ENCODE data around the gene STK32C.

The STK32C gene

GRCh38 chr10:132185601-132186487 is 121.9 kb downstream of the STK32C start:
- Histone ChIP-seq H3K9me3 (ENCODE audit: insufficient read depth, low read depth, low read length) (no peaks in the 10 kb centered on the region), H3K9ac (ENCODE audit: low read depth, low read length) (no peak overlapping the region), H3K27me3 (ENCODE audit: insufficient read depth, low read length) (peaks cover 82% of the 10 kb centered on the region), H3K36me3 (ENCODE audit: insufficient read depth, low read length) (no peaks in the 10 kb centered on the region), H3K4me3 (ENCODE audit: low read length) (peak overlapping the region; percentile 46), H3K27ac (ENCODE audit: low read depth, low read length) (no peak overlapping the region), H3K4me1 (ENCODE audit: insufficient read depth, low read length) (no peaks in the 10 kb centered on the region)
- 5% methylated on average over 99 of the region's 99 CpGs for WGBS

- Histone ChIP-seq H3K27me3 (ENCODE audit: insufficient read depth, low read length) (peaks cover 79% of the 10 kb centered on the region), H3K4me1 (ENCODE audit: insufficient read depth, low read length) (no peaks in the 10 kb centered on the region), H3K9me3 (ENCODE audit: insufficient read depth, low read depth, low read length) (no peaks in the 10 kb centered on the region), H3K36me3 (ENCODE audit: insufficient read depth, low read length) (no peaks in the 10 kb centered on the region), H3K4me3 (ENCODE audit: low read length) (no peak overlapping the region), H3K9ac (ENCODE audit: low read depth, low read length) (no peak overlapping the region), H3K27ac (ENCODE audit: low read depth, low read length) (no peak overlapping the region)
- 36% methylated on average over 35 of the region's 35 CpGs for WGBS
These were observed 122.7 kb downstream of the STK32C start for GRCh38 chr10:132184816-132185593.

- H3K9me3 ChIP-seq (ENCODE audit: insufficient read depth, low read depth, low read length) = no peaks in the 10 kb centered on the region
- no peaks in the 10 kb centered on the region for H3K36me3 ChIP-seq (ENCODE audit: insufficient read depth, low read length)
- peaks cover 61% of the 10 kb centered on the region for H3K27me3 ChIP-seq (ENCODE audit: insufficient read depth, low read length)
- no peak overlapping the region for H3K4me3 ChIP-seq (ENCODE audit: low read length)
- no peak overlapping the region for H3K27ac ChIP-seq (ENCODE audit: low read depth, low read length)
- no peaks in the 10 kb centered on the region for H3K4me1 ChIP-seq (ENCODE audit: insufficient read depth, low read length)
- H3K9ac ChIP-seq (ENCODE audit: low read depth, low read length) = no peak overlapping the region
- WGBS = 89% methylated on average over 8 of the region's 8 CpGs
These were observed 124.7 kb downstream of the STK32C start for GRCh38 chr10:132183046-132183445.

GRCh38 chr10:132182591-132182990 is 125.2 kb downstream of the STK32C start:
- Histone ChIP-seq H3K9ac (ENCODE audit: low read depth, low read length) (no peak overlapping the region), H3K9me3 (ENCODE audit: insufficient read depth, low read depth, low read length) (no peaks in the 10 kb centered on the region), H3K36me3 (ENCODE audit: insufficient read depth, low read length) (no peaks in the 10 kb centered on the region), H3K27ac (ENCODE audit: low read depth, low read length) (no peak overlapping the region), H3K4me3 (ENCODE audit: low read length) (no peak overlapping the region), H3K4me1 (ENCODE audit: insufficient read depth, low read length) (no peaks in the 10 kb centered on the region), H3K27me3 (ENCODE audit: insufficient read depth, low read length) (peaks cover 59% of the 10 kb centered on the region)
- WGBS = 89% methylated on average over 7 of the region's 7 CpGs

GRCh38 chr10:132181691-132182425 is 125.9 kb downstream of the STK32C start:
- Histone ChIP-seq H3K36me3 (ENCODE audit: insufficient read depth, low read length) (no peaks in the 10 kb centered on the region), H3K27me3 (ENCODE audit: insufficient read depth, low read length) (peaks cover 59% of the 10 kb centered on the region), H3K27ac (ENCODE audit: low read depth, low read length) (no peak overlapping the region), H3K4me3 (ENCODE audit: low read length) (no peak overlapping the region), H3K9ac (ENCODE audit: low read depth, low read length) (no peak overlapping the region), H3K9me3 (ENCODE audit: insufficient read depth, low read depth, low read length) (no peaks in the 10 kb centered on the region), H3K4me1 (ENCODE audit: insufficient read depth, low read length) (no peaks in the 10 kb centered on the region)
- WGBS = 75% methylated on average over 23 of the region's 25 CpGs

- Histone ChIP-seq H3K27me3 (ENCODE audit: insufficient read depth, low read length) (peaks cover 60% of the 10 kb centered on the region), H3K9ac (ENCODE audit: low read depth, low read length) (no peak overlapping the region), H3K9me3 (ENCODE audit: insufficient read depth, low read depth, low read length) (no peaks in the 10 kb centered on the region), H3K36me3 (ENCODE audit: insufficient read depth, low read length) (no peaks in the 10 kb centered on the region), H3K4me3 (ENCODE audit: low read length) (no peak overlapping the region), H3K27ac (ENCODE audit: low read depth, low read length) (no peak overlapping the region), H3K4me1 (ENCODE audit: insufficient read depth, low read length) (peaks cover 8% of the 10 kb centered on the region; the same call in 1 of the 2 replicates)
- 60% methylated on average over 14 of the region's 14 CpGs for WGBS
These were observed 127.0 kb downstream of the STK32C start for GRCh38 chr10:132180736-132181135.

GRCh38 chr10:132179551-132180392 is 128.0 kb downstream of the STK32C start:
- Histone ChIP-seq H3K9ac (ENCODE audit: low read depth, low read length) (no peak overlapping the region), H3K27ac (ENCODE audit: low read depth, low read length) (no peak overlapping the region), H3K27me3 (ENCODE audit: insufficient read depth, low read length) (peaks cover 50% of the 10 kb centered on the region), H3K36me3 (ENCODE audit: insufficient read depth, low read length) (no peaks in the 10 kb centered on the region), H3K9me3 (ENCODE audit: insufficient read depth, low read depth, low read length) (no peaks in the 10 kb centered on the region), H3K4me1 (ENCODE audit: insufficient read depth, low read length) (peaks cover 8% of the 10 kb centered on the region; the same call in 1 of the 2 replicates), H3K4me3 (ENCODE audit: low read length) (no peak overlapping the region)
- 90% methylated on average over 16 of the region's 16 CpGs for WGBS

GRCh38 chr10:132178672-132179545 is 128.8 kb downstream of the STK32C start:
- Histone ChIP-seq H3K9me3 (ENCODE audit: insufficient read depth, low read depth, low read length) (no peaks in the 10 kb centered on the region), H3K4me3 (ENCODE audit: low read length) (no peak overlapping the region), H3K9ac (ENCODE audit: low read depth, low read length) (no peak overlapping the region), H3K4me1 (ENCODE audit: insufficient read depth, low read length) (peaks cover 8% of the 10 kb centered on the region; the same call in 1 of the 2 replicates), H3K36me3 (ENCODE audit: insufficient read depth, low read length) (no peaks in the 10 kb centered on the region), H3K27ac (ENCODE audit: low read depth, low read length) (no peak overlapping the region), H3K27me3 (ENCODE audit: insufficient read depth, low read length) (peaks cover 42% of the 10 kb centered on the region)
- WGBS = 87% methylated on average over 23 of the region's 23 CpGs

GRCh38 chr10:132178046-132178445 is 129.7 kb downstream of the STK32C start:
- Histone ChIP-seq H3K4me3 (ENCODE audit: low read length) (no peak overlapping the region), H3K27me3 (ENCODE audit: insufficient read depth, low read length) (peaks cover 33% of the 10 kb centered on the region), H3K27ac (ENCODE audit: low read depth, low read length) (no peak overlapping the region), H3K9me3 (ENCODE audit: insufficient read depth, low read depth, low read length) (no peaks in the 10 kb centered on the region), H3K36me3 (ENCODE audit: insufficient read depth, low read length) (no peaks in the 10 kb centered on the region), H3K4me1 (ENCODE audit: insufficient read depth, low read length) (peaks cover 8% of the 10 kb centered on the region; the same call in 1 of the 2 replicates), H3K9ac (ENCODE audit: low read depth, low read length) (no peak overlapping the region)
- 84% methylated on average over 6 of the region's 6 CpGs for WGBS
